GM21515 (cell line): ENCODE data around the gene FGGY.
"Not testable (repeated sequence)": the region's sequence is repeated elsewhere in the genome, so short reads cannot be mapped to it uniquely, and the experiment has no call there.

Experiments
- ATAC-seq: cut with Tn5 transposase; IDR thresholded peaks from one replicate; pipeline ENCODE4 v1.9.1; 2021; ENCODE audit not compliant: unreplicated experiment

FGGY gene, protein sequence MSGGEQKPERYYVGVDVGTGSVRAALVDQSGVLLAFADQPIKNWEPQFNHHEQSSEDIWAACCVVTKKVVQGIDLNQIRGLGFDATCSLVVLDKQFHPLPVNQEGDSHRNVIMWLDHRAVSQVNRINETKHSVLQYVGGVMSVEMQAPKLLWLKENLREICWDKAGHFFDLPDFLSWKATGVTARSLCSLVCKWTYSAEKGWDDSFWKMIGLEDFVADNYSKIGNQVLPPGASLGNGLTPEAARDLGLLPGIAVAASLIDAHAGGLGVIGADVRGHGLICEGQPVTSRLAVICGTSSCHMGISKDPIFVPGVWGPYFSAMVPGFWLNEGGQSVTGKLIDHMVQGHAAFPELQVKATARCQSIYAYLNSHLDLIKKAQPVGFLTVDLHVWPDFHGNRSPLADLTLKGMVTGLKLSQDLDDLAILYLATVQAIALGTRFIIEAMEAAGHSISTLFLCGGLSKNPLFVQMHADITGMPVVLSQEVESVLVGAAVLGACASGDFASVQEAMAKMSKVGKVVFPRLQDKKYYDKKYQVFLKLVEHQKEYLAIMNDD

GRCh38 chr1:59296358-59297256 is at the start of gene FGGY:
Gene FGGY, plus strand, starts transcription at chr1:59297094. Its CDS starts 24,456 bp downstream, at chr1:59321550.
- ATAC-seq = peak; percentile 93

DNA sequence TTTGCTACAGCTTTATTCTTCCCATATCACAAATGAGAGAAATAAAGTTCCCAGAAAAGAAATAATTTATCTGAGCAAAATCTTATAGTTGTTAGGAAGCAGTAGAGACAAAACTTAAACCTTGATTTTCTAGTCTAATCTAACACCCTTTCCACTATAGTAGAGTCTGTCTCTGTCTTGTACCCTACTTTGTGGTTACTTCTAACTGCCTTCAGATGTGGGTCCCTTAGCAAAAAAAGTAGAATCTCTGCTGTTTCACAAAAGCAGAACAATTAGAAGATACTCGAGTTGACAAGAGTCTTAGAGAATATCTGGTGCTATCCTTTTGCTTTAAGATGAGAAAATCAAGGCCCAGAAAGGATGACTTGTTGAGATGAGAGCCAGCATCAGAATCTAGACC is 48.1 kb upstream of the FGGY start:
- no peak for ATAC-seq

DNA sequence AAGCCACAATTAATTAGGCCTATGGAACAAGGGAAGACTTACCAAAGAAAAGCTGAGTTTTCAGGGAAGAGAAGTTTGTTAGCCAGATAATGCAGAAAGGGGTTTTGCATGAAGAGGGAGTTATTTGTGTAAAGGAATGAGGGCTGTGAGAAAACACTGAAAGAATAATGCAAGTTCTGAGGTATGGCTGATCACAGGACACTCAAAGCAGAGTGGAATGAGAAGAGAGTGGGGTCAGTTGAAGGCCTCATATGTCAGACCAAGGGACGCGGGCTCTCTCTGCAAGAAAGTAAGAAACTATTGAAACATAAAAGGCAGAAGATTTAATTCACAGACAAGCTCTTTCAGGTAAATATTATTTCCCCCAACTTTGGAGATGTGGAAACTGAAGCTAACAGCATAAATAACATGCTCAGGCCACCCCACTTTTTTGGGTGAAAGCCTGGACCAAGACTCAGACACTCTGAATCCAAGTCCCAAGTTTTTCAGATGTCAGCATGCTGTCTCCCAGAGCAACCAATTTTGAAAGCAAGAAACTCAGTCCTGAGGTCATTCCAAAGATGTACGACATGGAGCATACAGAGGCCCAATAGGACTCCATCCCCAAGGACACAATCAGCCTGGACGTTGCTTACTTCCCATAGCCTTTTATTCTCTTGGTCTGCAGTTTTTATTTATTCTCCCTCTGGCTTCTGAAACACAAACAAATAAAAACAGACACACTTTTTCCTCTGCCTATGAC is 47.3 kb upstream of the FGGY start:
- ATAC-seq = no peak

- ATAC-seq = not testable (repeated sequence)
These were observed 45.8 kb upstream of the FGGY start for GRCh38 chr1:59251061-59251460.

DNA sequence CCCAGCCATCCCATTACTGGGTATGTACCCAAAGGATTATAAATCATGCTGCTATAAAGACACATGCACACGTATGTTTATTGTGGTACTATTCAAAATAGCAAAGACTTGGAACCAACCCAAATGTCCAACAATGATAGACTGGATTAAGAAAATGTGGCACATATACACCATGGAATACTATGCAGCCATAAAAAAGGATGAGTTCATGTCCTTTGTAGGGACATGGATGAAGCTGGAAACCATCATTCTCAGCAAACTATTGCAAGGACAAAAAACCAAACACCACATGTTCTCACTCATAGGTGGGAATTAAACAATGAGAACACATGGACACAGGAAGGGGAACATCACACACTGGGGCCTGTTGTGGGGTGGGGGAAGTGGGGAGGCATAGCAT is 40.5 kb upstream of the FGGY start:
- ATAC-seq = not testable (repeated sequence)

DNA sequence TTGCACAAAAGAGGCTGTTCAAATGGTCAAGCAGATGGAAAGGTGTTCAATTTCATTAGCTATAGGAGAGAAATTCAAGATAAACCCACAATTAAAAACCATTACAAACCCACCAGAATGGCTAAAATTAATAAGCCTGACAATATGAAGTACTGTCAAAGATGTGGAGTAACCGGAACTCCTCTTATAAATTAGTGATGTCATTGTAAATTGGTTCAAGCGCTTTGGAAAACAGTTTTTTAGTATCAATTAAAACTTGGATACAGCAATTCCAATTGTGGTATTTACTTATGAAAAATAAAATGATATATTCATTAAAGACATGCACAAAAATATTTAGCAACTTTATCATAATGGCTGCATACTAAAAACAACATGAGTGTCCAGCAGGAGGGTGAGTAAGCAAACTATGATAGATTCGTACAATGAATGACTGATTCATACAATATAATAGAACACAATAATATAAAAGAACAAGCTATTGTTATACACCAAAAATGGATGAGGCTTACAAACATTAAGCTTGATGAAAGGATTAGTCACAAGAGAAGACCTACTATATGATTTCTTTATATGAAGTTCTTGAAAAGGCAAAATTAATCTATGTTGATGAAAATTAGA is 38.4 kb upstream of the FGGY start:
- no peak for ATAC-seq

DNA sequence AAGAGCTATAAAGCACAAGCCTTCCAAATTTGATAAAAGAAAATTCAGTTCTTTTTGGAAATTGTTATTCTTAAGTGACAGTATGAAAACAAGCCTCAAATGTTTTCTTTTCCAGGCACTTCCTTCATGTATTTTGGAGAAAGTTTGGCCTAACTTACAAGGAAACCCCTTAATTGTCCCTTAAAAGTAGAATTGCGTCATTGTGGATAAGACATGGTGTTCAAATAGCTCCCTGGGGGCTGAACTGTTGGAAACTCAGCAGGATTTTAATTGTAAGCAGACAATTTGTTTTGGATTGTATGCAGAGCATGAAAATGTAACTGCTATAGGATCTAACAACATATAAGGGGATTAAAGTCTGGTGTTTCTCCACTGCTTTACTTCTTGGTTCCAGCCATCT is 35.4 kb upstream of the FGGY start:
- no peak for ATAC-seq

DNA sequence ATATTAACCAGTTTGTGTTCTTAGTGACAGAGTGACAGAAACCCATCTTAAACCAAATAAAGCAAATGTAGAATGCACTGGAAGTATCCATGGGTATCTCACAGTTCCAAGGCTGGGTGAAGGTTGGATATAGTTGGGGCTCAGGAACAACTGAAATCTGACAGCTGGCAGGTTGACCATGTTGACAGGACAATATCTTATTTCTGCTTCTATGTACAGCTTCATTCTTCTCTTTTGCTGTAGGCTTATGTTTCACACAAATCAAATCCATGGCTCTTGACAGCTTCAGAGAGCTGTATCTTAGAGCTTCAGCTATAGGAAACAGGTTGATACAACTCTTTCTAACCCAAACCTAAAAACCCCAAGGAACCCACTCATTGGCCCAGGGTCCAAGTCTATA is 34.3 kb upstream of the FGGY start:
- no peak for ATAC-seq

DNA sequence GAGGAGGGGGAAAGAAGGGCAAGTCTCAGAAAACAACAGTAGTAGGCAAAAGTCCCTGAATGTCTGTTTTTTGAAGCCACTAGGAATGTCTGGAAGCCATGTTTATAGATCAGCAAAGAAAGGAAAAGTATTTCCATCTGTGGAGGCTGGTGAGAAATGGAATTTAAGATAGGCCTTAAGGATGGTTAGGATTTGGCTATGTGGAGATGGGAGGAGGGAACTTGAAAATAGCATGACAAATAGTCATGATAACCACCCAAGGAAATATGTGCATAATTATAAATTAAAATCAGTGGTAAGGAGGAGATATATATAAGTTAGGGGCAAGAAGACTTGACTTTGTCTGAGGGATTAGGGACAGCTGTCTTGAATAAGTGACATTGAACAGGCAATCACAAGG is 33.8 kb upstream of the FGGY start:
- no peak for ATAC-seq

DNA sequence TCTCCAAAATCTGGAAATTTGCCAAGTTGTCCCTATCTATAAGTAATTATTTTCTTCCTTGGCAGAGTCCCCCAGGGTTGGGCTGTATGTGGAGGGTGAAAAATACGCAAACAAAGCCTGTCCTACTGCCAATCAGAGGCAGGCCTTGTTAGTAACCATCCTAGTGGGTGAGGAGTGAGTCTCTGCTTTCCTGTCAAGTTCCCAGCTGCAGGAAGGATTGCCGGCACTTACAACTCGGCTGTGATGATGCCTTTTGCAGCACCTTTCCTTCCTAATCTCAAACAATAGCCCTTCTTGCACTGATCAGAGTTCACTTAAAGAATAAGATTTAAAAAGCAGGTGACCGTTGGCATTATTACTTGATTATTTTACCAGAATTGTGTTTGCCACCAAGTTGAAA is 31.3 kb upstream of the FGGY start:
- no peak for ATAC-seq

DNA sequence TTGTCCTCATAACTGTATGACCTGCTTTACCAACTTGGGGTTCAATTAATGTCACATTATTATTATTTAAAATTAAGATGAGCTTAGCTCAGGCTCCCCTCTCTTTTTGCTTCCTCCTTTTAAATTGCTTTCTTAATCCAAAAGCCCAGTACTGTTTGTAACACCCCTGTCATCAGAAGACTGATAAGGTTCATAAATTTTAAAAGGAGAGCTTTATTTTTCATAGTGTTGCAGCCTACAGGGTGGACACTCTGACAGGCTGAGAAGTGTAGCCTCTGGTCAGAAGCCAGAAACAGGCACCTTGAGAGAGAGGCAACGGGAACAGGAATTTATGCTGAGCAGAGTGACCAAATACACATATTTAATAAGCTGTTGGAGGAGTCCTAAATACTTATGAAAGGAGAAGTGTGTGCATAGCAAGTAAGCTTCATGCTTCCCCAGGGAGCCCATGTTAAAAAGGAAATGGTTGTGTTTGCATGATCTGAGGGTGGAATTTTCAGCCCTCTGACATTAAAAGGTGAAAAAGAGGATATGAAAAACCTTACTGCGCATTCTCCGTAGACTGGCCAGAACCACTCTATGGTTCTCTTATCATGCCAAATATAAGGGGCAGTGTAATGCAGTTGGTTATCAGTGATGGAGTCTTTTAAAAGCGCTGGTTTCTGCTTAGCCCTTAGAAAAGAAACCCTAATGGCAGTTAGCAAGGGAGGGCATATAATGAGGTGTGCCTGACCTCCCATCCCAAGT is 30.5 kb upstream of the FGGY start:
- ATAC-seq = peak; percentile 76

DNA sequence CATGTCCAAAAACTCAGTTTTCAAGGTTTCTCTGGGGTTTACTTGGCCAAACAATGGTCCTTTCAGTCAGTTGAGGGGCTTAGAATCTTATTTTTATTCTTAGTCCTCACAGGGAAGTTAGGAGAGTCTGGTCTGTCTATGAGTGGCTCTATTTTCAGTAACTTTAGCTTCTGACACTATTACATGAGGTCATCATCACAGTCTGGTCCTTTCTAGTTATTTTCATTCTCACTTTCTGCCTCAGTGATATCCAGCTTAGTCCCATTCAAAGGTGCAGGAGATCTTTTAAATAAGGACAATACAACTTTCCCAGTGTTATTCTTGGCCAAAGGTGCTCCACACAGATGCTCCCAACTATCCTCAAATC is 30.0 kb upstream of the FGGY start:
- ATAC-seq = peak; percentile 57

DNA sequence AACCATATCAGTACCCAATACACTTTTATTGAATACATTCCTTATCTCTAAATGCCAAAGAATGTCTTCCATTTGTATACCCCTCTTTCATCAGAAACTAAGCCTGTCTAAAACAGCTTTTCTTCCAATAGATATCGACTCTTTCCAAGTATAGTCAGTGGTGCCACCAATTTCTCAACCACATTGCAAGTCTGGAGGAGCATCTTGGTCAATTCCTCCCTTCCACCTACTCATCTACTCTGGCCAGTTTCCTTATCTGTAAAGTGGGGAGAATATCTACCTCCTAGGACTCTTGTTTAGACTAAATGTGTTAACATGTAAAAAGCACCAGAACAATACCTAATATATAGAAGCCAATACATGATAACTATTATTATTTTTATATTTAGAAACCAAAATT is 28.5 kb upstream of the FGGY start:
- no peak for ATAC-seq

GRCh38 chr1:59271561-59272260 is 25.2 kb upstream of the FGGY start:
- ATAC-seq = no peak

GRCh38 chr1:59272507-59272906 is 24.4 kb upstream of the FGGY start:
- peak; percentile 69 for ATAC-seq

DNA sequence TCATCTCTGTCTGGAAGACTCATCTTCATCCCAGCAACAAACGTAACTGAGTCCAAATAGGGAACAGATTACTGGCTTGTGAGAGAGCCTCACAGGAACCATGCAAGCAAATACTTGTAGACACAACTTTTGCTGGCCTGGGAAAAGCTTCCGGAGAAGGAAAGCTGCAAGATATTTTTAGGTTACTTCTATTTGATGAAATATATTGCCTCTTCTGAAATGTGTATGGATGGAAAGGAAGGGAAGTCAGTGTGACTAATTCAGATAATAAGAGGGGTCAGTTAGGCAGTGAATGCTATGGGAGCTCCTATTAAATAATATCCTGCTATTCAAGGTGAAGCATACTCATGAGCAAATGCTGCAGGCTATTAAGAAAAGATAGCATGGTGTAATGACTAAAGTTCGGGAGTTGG is 20.4 kb upstream of the FGGY start:
- no peak for ATAC-seq

GRCh38 chr1:59278780-59279354 is 18.0 kb upstream of the FGGY start:
- no peak for ATAC-seq

- no peak for ATAC-seq
These were observed 17.2 kb upstream of the FGGY start for GRCh38 chr1:59279645-59280044.

DNA sequence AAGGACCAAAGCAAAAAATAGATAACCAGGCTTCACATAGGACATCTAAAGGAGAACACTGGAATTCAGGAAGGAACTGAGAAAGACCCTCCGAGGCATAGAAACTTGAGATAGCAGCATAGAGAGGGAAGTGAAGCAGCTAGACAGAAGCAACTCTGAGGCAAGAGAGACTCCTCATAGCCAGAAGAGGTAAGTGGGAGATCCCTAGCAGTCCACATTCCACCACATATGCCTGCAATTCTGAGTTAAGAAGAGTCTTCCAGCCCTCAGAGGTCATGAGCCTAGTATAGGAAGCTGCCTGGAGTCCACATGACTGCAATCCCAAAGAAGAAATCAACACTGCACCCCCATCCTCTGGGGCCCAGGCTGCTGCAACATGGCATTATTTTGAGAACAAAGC is 13.9 kb upstream of the FGGY start:
- ATAC-seq = no peak
